HepG2 (cell line): ENCODE results near the gene NEURL4. TPM values are rescaled to one million over a fixed set of nuclear protein-coding genes. Genes with fewer than 3 reads are reported as not detected.

Experiments
- AGO2 ChIP-seq: fragments of 200-400 bp; formaldehyde crosslinking; optimal IDR thresholded peaks from 2 replicates; pipeline ENCODE3; 2017; ENCODE audit warnings: mild to moderate bottlenecking, low read depth, low read length, moderate library complexity
- FOXK1 ChIP-seq: sonication (generic); formaldehyde crosslinking; IDR thresholded peaks from 2 replicates; pipeline ENCODE4 v1.4.0; 2020; ENCODE audit warnings: low read depth, missing genetic modification reagents, borderline replicate concordance
- JARID2 ChIP-seq: sonication (generic); formaldehyde crosslinking; IDR thresholded peaks from 2 replicates; pipeline ENCODE4 v1.8.1; 2023; ENCODE audit warnings: missing genetic modification reagents, inconsistent platforms; ENCODE audit not compliant: insufficient replicate concordance
- KDM2A ChIP-seq: sonication (generic); formaldehyde crosslinking; IDR thresholded peaks from 2 replicates; pipeline ENCODE4 v1.4.0; 2020; ENCODE audit warnings: low read depth, missing genetic modification reagents, borderline replicate concordance
- KLF13 ChIP-seq: sonication (generic); formaldehyde crosslinking; IDR thresholded peaks from 2 replicates; pipeline ENCODE4 v1.4.0; 2020; ENCODE audit warnings: mild to moderate bottlenecking, missing genetic modification reagents
- NFIC ChIP-seq: IDR thresholded peaks from 2 replicates; pipeline ENCODE4 v1.6.1; 2012; ENCODE audit warnings: mild to moderate bottlenecking, low read length, inconsistent platforms
- SIN3B ChIP-seq: fragments of 150-350 bp; IDR thresholded peaks from 2 replicates; pipeline ENCODE4 v1.6.1; 2014; ENCODE audit warnings: low read length
- SOX5 ChIP-seq: IDR thresholded peaks from 2 replicates; pipeline ENCODE4 v1.6.1; 2016; ENCODE audit warnings: borderline replicate concordance
- ZFP36L2 ChIP-seq: sonication (generic); formaldehyde crosslinking; IDR thresholded peaks from 2 replicates; pipeline ENCODE4 v1.4.0; 2020; ENCODE audit warnings: missing genetic modification reagents
- ZFP90 ChIP-seq: sonication (generic); formaldehyde crosslinking; IDR thresholded peaks from 2 replicates; pipeline ENCODE4 v1.8.0; 2022; ENCODE audit warnings: missing genetic modification reagents, mild to moderate bottlenecking, inconsistent platforms, borderline replicate concordance
- ZNF207 ChIP-seq: fragments of 450-650 bp; IDR thresholded peaks from 2 replicates; pipeline ENCODE4 v1.6.1; 2016; ENCODE audit warnings: antibody characterized with exemption, borderline replicate concordance
- ZNF460 ChIP-seq: sonication (generic); formaldehyde crosslinking; IDR thresholded peaks from 2 replicates; pipeline ENCODE4 v1.5.1; 2020; ENCODE audit warnings: missing genetic modification reagents, mild to moderate bottlenecking, borderline replicate concordance
- ZNF737 ChIP-seq: sonication (generic); formaldehyde crosslinking; IDR thresholded peaks from 2 replicates; pipeline ENCODE4 v1.5.0; 2020; ENCODE audit warnings: missing genetic modification reagents, mild to moderate bottlenecking, borderline replicate concordance
- ZNF883 ChIP-seq: sonication (generic); formaldehyde crosslinking; IDR thresholded peaks from 2 replicates; pipeline ENCODE4 v1.5.1; 2020; ENCODE audit warnings: mild to moderate bottlenecking, missing genetic modification reagents; ENCODE audit errors: not compliant biosample characterization
- ZSCAN29 ChIP-seq: sonication (generic); formaldehyde crosslinking; conservative IDR thresholded peaks from 2 replicates; pipeline ENCODE4 v1.4.0; 2020; ENCODE audit warnings: mild to moderate bottlenecking, missing genetic modification reagents
- polyA plus RNA-seq, 8 experiments: library from polyadenylated mRNA; depleted of rRNA in 3 of 8; stranded (reverse) in 7 of 8; unstranded in 1 of 8; fragments of >200 nt; fragmentation: Illumina TruSeq in 4 of 8; extraction: Trizol in 4 of 8; gene quantifications; 2 replicates each; pipeline versions ENCODE4 v1.2.1 to v1.2.3, GENCODE V29; 2011 to 2016; ENCODE audit warnings: low read depth in 4 of 8, missing spikeins in 1 of 8, mixed read lengths in 1 of 8; ENCODE audit not compliant: insufficient read depth in 1 of 8
- total RNA-seq, 5 experiments: library from RNA; depleted of rRNA; stranded (reverse); fragments of >200 nt; fragmentation: Illumina TruSeq; extraction: Trizol; gene quantifications; 2 replicates each; pipeline ENCODE4 v1.2.3, GENCODE V29; 2016; ENCODE audit warnings: low read depth in 1 of 5
- TF ChIP-seq, protein P1 (sequence below): sonication (generic); formaldehyde crosslinking; IDR thresholded peaks from one replicate; pipeline ENCODE4 v1.5.1; 2020; ENCODE audit warnings: mild to moderate bottlenecking, missing genetic modification reagents; ENCODE audit errors: not compliant biosample characterization
- TF ChIP-seq, protein P2 (sequence below): sonication (generic); formaldehyde crosslinking; IDR thresholded peaks from 2 replicates; pipeline ENCODE4 v1.5.0; 2020; ENCODE audit warnings: missing genetic modification reagents, mild to moderate bottlenecking, borderline replicate concordance
- TF ChIP-seq, protein P3 (sequence below): sonication (generic); formaldehyde crosslinking; IDR thresholded peaks from 2 replicates; pipeline ENCODE4 v1.4.0; 2020; ENCODE audit warnings: mild to moderate bottlenecking, missing genetic modification reagents, borderline replicate concordance

NEURL4 gene
- total and polyA plus RNA-seq, 2 of the 13 experiments (the other 11 are each of a cell fraction or from before 2014, with no cell fraction given): 14.8 to 15.7 TPM

- TF ChIP-seq, protein P1, sequence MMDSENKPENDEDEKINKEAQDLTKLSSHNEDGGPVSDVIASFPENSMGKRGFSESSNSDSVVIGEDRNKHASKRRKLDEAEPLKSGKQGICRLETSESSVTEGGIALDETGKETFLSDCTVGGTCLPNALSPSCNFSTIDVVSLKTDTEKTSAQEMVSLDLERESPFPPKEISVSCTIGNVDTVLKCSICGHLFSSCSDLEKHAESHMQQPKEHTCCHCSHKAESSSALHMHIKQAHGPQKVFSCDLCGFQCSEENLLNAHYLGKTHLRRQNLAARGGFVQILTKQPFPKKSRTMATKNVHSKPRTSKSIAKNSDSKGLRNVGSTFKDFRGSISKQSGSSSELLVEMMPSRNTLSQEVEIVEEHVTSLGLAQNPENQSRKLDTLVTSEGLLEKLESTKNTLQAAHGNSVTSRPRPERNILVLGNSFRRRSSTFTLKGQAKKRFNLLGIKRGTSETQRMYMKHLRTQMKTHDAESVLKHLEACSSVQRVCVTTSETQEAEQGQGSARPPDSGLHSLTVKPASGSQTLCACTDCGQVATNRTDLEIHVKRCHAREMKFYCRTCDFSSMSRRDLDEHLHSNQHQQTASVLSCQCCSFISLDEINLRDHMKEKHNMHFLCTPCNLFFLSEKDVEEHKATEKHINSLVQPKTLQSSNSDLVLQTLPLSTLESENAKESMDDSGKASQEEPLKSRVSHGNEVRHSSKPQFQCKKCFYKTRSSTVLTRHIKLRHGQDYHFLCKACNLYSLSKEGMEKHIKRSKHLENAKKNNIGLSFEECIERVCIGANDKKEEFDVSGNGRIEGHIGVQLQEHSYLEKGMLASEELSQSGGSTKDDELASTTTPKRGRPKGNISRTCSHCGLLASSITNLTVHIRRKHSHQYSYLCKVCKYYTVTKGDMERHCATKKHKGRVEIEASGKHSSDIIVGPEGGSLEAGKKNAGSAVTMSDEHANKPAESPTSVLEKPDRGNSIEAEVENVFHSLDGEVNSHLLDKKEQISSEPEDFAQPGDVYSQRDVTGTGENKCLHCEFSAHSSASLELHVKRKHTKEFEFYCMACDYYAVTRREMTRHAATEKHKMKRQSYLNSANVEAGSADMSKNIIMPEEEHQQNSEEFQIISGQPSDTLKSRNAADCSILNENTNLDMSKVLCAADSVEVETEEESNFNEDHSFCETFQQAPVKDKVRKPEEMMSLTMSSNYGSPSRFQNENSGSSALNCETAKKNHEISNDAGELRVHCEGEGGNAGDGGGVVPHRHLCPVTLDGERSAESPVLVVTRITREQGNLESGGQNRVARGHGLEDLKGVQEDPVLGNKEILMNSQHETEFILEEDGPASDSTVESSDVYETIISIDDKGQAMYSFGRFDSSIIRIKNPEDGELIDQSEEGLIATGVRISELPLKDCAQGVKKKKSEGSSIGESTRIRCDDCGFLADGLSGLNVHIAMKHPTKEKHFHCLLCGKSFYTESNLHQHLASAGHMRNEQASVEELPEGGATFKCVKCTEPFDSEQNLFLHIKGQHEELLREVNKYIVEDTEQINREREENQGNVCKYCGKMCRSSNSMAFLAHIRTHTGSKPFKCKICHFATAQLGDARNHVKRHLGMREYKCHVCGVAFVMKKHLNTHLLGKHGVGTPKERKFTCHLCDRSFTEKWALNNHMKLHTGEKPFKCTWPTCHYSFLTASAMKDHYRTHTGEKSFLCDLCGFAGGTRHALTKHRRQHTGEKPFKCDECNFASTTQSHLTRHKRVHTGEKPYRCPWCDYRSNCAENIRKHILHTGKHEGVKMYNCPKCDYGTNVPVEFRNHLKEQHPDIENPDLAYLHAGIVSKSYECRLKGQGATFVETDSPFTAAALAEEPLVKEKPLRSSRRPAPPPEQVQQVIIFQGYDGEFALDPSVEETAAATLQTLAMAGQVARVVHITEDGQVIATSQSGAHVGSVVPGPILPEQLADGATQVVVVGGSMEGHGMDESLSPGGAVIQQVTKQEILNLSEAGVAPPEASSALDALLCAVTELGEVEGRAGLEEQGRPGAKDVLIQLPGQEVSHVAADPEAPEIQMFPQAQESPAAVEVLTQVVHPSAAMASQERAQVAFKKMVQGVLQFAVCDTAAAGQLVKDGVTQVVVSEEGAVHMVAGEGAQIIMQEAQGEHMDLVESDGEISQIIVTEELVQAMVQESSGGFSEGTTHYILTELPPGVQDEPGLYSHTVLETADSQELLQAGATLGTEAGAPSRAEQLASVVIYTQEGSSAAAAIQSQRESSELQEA: peak; percentile 73
- TF ChIP-seq ZNF460 (CRISPR knock-in tag): no peak
- TF ChIP-seq ZFP36L2: no peak
- no peak for TF ChIP-seq ZSCAN29 (CRISPR knock-in tag)
- TF ChIP-seq KLF13 (CRISPR knock-in tag): no peak
- TF ChIP-seq ZNF737: no peak
- TF ChIP-seq NFIC: no peak
- TF ChIP-seq ZNF883 (CRISPR knock-in tag): no peak
- TF ChIP-seq, protein P2, sequence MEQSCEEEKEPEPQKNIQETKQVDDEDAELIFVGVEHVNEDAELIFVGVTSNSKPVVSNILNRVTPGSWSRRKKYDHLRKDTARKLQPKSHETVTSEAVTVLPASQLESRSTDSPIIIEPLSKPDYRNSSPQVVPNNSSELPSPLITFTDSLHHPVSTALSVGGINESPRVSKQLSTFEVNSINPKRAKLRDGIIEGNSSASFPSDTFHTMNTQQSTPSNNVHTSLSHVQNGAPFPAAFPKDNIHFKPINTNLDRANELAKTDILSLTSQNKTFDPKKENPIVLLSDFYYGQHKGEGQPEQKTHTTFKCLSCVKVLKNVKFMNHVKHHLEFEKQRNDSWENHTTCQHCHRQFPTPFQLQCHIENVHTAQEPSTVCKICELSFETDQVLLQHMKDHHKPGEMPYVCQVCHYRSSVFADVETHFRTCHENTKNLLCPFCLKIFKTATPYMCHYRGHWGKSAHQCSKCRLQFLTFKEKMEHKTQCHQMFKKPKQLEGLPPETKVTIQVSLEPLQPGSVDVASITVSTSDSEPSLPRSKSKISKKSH (CRISPR knock-in tag): no peak; the same call in 1 of the 2 replicates
- TF ChIP-seq, protein P3, sequence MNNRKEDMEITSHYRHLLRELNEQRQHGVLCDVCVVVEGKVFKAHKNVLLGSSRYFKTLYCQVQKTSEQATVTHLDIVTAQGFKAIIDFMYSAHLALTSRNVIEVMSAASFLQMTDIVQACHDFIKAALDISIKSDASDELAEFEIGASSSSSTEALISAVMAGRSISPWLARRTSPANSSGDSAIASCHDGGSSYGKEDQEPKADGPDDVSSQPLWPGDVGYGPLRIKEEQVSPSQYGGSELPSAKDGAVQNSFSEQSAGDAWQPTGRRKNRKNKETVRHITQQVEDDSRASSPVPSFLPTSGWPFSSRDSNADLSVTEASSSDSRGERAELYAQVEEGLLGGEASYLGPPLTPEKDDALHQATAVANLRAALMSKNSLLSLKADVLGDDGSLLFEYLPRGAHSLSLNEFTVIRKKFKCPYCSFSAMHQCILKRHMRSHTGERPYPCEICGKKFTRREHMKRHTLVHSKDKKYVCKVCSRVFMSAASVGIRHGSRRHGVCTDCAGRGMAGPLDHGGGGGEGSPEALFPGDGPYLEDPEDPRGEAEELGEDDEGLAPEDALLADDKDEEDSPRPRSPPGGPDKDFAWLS (CRISPR knock-in tag): no peak
- TF ChIP-seq FOXK1 (CRISPR knock-in tag): no peak
- TF ChIP-seq SOX5 (CRISPR knock-in tag): no peak; the same call in 1 of the 2 replicates
- no peak for TF ChIP-seq AGO2
- no peak for TF ChIP-seq ZNF207
- TF ChIP-seq KDM2A (CRISPR knock-in tag): peak; percentile 75; the same call in 1 of the 2 replicates
- TF ChIP-seq SIN3B: no peak
- TF ChIP-seq ZFP90: peak; percentile 39; the same call in 1 of the 2 replicates
- peak; percentile 49 for TF ChIP-seq JARID2 (CRISPR knock-in tag)
Observed at GRCh38 chr17:7306911-7307685, 22.0 kb downstream of the NEURL4 start, which contains the start of gene EIF5A (continued).
